ENCODE measurements around the gene LIFR.

DNA sequence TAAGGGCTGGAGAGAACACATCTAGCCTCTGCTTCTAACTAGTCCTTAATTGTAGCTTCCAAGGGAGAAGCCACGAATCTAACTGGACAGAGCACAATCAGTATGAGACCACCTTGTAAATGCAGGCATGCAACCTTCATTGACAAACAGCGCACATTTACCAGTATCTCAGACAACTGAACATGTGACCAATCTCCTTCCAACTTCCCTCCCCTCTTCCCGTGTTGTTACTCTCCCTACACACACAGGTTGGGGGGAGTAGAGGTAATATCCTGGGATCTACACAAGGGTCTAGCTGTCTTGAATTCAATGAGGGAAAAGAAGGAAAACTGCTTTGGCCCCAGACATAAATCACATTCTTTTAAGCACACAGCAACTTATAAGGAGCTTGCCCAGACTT lies 77.6 kb downstream of the LIFR start:
- TF ChIP-seq, protein P1, sequence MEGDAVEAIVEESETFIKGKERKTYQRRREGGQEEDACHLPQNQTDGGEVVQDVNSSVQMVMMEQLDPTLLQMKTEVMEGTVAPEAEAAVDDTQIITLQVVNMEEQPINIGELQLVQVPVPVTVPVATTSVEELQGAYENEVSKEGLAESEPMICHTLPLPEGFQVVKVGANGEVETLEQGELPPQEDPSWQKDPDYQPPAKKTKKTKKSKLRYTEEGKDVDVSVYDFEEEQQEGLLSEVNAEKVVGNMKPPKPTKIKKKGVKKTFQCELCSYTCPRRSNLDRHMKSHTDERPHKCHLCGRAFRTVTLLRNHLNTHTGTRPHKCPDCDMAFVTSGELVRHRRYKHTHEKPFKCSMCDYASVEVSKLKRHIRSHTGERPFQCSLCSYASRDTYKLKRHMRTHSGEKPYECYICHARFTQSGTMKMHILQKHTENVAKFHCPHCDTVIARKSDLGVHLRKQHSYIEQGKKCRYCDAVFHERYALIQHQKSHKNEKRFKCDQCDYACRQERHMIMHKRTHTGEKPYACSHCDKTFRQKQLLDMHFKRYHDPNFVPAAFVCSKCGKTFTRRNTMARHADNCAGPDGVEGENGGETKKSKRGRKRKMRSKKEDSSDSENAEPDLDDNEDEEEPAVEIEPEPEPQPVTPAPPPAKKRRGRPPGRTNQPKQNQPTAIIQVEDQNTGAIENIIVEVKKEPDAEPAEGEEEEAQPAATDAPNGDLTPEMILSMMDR (IDR thresholded peaks at IDR 0.05): no peak
- TF ChIP-seq EZH2 (IDR thresholded peaks at IDR 0.05): no peak
